Measurements from ENCODE around the gene CCDC88A. TPM values are rescaled to one million over a fixed set of nuclear protein-coding genes. Genes with fewer than 3 reads are reported as not detected.
"Not testable (repeated sequence)": the region's sequence is repeated elsewhere in the genome, so short reads cannot be mapped to it uniquely, and the experiment has no call there.

Gene CCDC88A, protein sequence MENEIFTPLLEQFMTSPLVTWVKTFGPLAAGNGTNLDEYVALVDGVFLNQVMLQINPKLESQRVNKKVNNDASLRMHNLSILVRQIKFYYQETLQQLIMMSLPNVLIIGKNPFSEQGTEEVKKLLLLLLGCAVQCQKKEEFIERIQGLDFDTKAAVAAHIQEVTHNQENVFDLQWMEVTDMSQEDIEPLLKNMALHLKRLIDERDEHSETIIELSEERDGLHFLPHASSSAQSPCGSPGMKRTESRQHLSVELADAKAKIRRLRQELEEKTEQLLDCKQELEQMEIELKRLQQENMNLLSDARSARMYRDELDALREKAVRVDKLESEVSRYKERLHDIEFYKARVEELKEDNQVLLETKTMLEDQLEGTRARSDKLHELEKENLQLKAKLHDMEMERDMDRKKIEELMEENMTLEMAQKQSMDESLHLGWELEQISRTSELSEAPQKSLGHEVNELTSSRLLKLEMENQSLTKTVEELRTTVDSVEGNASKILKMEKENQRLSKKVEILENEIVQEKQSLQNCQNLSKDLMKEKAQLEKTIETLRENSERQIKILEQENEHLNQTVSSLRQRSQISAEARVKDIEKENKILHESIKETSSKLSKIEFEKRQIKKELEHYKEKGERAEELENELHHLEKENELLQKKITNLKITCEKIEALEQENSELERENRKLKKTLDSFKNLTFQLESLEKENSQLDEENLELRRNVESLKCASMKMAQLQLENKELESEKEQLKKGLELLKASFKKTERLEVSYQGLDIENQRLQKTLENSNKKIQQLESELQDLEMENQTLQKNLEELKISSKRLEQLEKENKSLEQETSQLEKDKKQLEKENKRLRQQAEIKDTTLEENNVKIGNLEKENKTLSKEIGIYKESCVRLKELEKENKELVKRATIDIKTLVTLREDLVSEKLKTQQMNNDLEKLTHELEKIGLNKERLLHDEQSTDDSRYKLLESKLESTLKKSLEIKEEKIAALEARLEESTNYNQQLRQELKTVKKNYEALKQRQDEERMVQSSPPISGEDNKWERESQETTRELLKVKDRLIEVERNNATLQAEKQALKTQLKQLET (N-terminal part only)
- total RNA-seq, result 26.7 and 51.8 TPM in 2 replicates

DNA sequence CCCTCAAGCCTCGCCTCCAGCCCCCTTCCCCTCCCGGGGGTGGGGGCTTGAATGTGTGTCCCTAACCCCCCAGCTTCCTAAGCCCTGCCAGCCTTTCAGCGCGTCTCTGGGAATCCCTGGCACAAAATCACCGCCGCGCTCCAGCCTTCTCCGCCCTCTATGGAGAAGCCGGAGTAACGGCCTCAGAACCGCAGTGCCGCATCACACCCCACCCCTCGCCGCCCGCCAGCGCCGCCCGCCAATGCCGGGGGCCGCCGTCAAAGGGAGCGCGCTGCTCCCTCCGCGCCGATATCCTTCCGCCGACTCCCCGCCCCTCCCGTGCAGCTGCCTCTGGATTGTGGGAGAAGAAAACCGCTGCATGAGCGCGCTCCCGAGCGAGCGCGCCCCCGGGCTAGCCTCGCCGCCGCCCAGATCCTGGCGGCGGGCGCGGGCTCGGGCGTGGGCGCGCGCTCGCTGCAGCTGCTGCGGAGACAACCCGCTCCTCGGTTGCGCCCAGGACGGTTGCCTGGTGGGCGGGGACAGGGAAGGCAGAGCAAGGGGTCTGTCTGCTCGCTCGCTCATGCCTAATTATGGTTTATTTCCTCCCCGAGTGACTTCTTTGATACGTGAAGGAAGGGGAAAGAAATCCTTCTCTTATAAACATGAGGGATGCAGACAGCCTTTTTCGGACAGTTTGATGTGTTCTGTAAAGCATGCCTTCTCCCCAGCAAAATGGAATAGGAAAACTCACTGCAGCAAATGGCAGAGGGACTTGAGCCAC lies at the start of gene CCDC88A:
Gene CCDC88A, minus strand, starts transcription at position 178 of the 760 bp plus-strand sequence. CDS start 777 bp downstream, outside the sequence.
- peak; percentile 76 for DNase-seq (ENCODE audit: low read depth)

DNA sequence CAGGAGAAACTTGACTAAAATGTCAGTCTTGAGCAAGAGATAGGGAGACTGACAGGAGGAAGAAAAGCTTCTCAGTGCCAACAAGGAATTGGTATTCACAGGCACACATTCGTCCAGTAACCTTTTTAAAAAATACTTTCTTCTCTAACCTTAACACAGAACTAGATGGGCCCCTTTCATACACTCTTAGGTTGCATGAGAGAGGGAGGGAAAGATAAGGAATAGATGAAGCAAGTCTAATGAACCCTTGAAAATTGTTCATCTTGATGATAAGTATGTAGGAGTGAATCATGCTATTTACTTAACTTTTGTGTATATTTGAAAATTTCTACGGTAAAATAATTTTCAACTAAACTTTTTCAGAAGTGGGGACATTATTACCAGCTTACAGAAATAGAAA lies 42.0 kb upstream of the CCDC88A start:
- DNase-seq (ENCODE audit: low read depth), result no peak

DNA sequence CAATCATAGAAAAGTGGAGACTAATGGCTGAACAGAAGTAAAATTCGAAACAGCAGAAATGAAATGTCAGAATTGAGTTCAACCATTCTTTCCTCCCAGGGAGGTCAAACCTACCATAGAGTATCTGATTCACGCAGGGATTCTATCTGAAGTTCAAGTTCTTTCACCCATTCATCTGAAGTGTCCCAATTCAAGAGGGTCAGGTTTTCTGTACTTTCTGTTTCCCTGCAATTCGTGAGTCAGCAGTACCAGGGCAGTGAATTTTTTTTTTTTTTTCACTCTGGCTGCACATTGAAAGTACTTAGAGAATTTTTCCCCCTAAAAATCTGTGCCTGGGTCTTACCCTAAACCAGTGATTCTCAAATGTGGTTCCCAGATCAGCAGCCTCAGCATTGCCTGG lies 40.9 kb upstream of the CCDC88A start:
- DNase-seq (ENCODE audit: low read depth), result peak; percentile 86

DNA sequence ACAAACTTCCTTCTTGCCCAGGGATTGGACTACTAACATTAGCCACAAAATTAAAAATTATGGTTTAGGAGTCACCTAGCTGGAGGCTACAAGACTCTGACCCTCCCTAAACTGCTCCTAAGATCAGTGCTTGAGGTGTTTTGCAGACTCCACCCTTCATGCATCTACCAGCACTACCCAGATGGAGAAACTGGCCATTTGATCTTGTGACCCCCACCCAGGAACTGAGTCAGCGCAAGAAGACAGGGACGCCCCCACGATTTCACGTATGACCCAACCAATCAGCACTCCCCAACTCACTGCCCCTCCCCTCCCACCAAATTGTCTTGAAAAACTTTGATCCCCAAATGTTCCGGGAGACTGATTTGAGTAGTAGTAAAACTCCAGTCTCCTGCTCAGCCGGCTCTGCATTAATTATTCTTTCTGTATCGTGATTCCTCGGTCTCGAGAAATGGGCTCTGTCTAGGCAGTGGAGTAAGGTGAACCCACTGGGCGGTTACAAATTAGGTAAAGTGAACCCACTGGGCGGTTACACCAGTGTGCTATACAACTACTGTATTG lies 40.1 kb upstream of the CCDC88A start:
- peak; percentile 38 for DNase-seq (ENCODE audit: low read depth)

DNA sequence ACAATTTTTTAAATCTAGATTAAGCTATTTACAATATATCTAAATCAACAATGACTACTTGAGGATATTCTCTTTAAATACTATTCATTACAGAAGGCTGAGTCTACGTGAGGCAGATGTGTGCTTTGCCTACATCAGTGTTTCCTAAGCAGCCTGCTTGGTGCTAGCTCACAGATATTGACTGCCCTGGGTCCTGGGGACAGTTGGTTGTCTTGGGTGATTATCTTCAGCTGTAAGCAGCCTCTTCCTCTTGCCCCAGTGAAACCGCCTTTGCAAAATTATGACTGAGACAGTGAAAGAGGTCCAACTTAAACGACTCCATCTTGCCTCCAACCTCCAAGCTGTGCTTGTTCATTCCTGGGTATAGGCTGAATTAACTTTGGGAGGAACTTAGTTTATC lies 39.6 kb upstream of the CCDC88A start:
- no peak for DNase-seq (ENCODE audit: low read depth)

DNA sequence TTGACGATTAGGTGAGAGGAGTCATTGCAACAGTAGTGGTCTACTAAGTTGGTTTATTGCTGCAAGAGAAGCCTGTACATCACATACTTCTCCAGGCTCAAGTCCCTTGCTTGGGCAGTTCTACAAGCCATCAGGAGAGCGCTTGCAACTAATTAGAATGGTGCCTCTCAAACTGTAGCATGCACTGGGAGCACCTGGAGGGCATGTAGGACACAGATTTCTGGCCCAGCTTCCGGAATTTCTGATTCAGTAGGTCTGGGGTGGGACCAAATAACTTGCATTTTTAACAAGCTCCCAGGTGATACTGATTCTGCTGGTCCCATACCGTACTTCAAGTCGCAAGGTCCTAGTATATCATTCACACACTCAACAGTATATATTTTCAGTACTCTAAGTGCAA lies 34.5 kb upstream of the CCDC88A start:
- no peak for DNase-seq (ENCODE audit: low read depth)

DNA sequence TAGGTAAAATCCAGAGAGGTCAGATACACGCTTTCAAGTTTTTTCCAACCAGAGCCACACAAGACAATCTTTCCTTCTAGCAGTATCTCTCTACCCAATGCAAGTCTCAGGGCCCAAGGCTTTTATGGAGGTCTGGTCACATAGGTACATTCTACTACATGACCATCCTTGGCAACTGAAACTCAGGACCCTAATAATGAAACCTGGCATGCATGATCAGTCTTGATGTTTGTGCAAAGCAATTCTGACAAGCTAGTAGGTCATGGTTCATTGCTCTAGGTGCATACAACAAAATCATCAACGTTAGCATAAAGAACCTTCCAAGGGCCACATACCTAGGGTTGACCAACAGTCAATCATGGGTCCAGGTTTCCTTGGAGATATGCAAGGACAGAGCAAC lies 33.2 kb upstream of the CCDC88A start:
- DNase-seq (ENCODE audit: low read depth), result peak; percentile 29

DNA sequence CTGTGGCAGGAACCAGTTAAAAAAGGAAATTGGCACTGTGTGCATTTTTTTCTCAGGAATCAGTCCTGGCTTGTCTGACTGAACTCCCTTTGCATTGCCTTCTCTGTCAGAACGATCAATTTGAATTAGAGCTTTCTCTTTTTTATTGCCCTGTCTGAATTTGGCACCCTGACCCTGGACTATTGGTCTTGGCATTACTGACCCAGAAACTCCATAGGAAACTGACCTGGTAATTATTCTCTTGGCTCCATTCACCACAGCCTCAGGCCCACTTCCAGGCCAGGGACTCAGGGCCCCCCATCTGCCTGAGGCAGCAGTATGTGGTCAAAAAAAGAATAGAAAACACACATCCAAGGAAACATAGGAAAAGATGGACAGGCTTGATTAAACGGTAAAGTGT lies 32.0 kb upstream of the CCDC88A start:
- DNase-seq (ENCODE audit: low read depth), result no peak

DNA sequence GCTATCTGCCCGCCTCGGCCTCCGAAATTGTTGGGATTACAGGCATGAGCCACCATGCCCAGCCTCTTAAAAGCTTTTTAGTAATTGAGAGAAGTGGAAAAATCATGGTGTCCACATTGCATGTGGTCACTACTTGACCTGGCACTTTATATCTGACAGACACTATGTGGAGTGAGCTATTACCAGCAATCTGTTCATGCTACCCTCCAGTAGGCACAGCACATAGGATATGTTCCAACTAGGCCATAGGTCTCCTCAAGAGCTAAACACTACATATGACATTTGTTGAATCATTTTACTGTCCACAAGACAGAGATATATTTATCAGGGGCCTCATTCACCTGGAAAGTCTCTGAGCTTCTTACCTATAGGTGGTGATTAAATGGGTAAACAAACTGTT lies 30.4 kb upstream of the CCDC88A start:
- not testable (repeated sequence) for DNase-seq (ENCODE audit: low read depth)

DNA sequence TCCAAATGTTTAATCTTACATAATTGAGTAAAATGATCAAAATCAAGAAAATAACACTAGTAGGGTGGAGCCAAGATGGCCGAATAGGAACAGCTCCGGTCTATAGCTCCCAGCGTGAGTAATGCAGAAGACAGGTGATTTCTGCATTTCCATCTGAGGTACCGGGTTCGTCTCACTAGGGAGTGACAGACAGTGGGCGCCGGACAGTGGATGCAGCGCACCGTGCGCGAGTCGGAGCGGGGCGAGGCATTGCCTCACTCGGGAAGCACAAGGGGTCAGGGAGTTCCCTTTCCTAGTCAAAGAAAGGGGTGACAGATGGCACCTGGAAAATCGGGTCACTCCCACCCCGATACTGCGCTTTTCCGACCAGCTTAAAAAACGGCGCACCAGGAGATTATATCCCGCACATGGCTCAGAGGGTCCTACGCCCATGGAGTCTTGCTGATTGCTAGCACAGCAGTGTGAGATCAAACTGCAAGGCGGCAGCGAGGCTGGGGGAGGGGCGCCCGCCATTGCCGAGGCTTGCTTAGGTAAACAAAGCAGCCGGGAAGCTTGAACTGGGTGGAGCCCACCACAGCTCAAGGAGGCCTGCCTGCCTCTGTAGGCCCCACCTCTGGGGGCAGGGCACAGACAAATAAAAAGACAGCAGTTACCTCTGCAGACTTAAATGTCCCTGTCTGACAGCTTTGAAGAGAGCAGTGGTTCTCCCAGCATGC lies 22.5 kb upstream of the CCDC88A start:
- DNase-seq (ENCODE audit: low read depth), result not testable (repeated sequence)

DNA sequence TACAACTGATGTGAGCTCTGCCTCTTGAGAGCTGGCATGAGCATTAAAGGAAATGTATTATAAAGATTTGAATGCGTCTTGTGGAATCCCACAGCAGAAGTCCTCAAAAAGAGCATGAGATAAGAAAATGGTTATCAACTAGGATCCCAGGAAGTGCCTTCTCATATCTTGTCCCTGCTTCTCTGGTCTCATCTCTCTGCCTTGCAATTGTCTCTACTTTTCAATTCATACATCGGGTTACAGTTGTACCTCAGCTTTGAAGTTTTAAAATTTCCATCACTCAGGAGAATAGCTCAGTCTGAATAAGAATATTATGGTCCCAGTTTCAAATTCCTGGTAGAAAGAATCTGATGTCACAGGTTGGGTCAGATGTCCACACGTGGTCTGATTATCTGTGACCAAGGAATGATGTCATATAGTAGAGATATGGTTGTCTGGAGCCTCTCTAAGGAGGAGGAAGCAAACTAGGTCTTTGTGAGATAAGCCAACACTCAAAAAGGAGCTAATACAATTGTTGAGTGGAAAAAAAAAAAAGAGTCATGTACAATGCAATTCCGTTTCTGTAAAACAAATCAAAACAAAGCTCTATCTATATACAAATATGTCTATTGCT lies 21.7 kb upstream of the CCDC88A start:
- DNase-seq (ENCODE audit: low read depth), result no peak

DNA sequence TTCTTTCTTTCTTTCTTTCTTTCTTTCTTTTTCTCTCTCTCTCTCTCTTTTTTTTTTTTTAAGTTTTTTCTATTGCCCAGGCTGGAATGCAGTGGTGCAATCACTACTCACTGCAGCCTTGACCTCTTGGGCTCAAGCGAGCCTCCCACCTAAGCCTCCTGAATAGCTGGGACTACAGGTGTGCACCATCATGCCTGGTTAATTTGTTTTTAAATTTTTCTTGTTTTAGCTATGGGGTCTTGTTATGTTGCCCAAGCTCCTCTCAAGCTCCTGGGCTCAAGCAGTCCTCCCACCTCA lies 19.4 kb upstream of the CCDC88A start:
- DNase-seq (ENCODE audit: low read depth), result no peak

DNA sequence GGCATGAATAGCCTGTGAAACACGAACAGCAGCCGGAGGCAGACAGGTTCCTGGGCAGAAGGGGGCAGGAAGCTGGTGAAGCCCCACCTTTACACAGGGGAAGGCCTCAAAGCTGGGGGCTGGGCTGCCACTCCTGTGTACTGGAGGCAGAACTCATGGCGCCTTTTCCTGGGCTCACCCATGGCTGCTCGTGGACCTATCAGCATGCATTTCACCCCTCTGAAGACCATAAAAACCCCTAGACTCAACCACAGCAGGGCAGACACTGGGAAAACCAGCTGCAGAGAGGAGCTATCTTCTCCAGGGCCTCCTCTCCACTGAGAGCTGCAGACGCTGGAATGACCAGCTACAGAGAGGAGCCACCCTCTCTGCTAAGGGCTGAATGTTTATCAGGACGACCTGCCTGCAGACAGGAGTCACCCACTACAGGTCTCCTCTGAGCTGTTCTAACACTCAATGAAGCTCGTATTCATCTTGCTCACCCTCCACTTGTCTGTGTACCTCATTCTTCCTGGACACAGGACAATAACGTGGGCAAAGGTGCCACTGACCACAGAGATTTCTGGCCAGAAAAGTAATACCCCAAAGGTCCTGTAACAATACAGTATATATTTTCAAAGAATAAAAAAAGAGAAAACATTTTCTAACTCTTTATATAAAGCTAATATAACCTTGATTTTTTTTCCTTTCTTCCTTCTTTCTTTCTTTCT lies 18.9 kb upstream of the CCDC88A start:
- no peak for DNase-seq (ENCODE audit: low read depth)

DNA sequence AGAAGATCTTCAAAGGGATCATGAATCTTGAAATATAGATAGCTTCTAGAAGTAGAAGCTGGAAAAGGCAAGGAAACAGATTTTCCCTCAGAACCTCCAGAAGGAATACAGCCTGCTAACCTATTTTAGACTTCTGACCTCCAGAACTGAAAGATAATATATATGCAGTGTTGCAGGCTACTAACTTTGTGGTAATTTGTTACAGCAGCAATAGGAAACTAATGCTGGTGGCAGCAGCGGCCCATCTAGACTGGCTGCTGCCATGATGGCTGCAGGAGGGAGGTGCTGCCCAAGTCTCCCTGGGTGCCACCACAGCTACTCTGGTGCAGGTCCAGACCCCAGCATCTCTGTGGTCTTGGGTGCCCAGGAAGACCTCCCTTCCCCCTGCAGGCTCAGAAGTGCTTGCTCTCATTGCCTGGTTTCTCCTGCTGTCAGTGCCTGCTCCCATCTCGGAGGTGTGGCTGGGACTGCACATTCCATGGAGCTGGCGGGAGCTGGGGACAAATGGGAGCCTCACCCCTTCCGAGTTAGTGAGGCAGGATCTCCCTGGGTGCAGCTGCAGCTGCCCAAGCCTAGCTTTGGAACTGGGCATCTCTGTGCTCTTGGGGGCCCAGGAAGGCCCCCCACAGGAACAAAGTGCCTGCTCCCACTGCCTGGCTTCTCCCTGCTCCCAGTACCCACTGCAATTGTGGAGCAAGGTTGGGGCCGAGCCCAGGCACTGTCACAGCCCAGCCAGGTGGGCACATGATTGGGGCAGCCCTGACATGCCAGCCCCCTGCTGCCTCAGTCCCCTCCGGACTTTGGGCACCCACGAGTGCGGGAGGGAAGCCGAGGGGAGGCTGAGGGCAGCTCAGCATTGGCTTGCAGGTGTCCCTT lies 18.1 kb upstream of the CCDC88A start:
- no peak for DNase-seq (ENCODE audit: low read depth)

DNA sequence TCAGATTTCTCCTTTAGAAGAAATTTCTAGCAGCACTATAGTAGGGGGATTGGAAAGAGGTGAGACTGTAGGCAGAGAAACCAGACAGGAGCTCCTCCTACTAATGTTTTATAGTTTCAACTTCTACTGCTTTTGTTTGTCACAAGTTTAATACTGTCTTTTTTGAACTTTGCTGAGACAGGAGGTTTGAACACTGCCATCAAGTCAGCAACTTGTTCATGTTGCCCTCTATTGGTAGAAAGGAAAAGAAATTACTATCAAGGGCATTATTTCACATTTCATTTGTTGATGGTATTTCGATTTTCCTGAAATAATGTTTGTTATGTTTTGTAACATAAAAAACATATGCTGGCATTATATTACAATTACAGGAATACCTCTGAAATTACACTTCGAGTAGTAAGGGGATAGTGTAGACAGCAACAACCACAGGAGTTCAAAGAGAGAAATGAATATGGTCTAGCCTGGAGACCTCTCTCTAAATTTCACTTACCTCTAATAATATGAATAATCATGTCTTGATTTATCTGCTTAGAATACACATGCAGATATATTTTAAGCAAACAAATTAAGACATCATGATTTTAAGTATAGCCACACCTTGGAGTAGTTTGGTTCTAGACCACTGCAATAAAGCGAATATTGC lies 12.4 kb upstream of the CCDC88A start:
- DNase-seq (ENCODE audit: low read depth), result peak; percentile 60

DNA sequence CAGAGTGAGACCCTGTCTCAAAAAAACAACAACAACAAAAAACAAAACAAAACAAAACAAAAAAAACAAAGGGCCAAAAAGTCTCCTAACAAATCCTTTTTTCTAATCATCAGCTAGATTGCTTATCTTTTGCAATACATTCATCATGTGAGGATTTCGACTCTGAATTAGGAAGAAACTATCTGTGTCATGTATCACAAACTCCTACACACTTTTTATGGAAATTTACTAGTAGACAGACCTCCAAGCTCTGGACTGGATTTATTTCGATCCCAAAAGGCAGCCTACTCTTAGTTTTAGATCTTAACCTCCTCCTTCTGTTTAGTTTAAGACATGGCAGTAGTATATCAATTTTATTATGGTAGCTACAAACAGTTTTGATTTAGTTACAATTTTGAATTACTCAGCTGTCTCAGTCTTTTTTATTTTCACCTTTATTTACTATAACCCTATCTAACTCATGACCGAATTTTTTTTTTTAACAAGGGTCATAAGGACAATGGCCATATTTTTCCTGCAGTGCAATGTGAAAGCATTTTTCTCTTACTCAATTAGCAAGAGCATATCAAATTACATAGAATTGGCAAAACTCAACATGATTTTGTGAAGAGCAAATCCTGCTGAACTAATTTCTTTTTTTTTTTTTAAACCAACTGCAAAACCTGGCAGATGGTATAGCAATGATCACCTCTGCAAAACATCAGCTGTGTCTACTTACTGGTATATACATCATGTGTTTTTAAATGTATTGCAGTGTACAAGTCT lies 10.7 kb upstream of the CCDC88A start:
- no peak for DNase-seq (ENCODE audit: low read depth)

DNA sequence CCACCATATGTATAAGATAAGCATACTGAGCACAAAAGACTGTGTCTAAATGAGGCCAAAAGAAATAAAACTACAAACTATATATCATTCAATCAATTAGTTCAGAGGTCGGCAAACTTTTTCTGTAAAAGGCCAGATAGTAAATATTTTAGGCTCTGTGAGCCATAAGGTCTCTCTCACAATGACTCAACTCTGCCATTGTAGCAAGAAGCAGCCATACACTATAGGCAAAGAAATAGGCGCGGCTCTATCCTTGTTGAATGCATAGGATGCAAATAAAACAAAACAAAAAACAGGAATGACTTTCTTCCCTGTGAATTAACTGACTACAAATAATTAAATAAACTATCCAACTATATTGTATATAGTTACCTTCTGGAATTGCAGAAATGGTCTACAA lies 8.6 kb upstream of the CCDC88A start:
- no peak for DNase-seq (ENCODE audit: low read depth)

DNA sequence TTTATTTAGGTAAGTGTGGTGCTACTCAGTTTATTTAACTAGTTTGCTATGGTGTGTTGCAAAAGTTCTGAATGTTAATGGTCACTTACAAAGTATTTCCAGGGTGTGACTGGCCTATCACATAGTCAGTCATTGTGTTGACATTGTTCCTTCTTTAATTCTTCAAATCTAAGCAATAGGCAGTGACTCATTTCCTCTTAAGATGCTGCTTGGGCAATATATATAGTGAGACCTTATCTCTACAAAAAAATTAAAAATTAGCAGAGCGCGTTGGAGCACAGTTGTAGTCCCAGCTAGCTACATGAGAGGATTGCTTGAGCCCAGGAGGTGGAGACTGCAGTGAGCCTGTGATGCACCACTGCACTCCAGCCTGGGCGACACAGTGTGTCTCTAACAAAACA lies 5.8 kb upstream of the CCDC88A start:
- peak; percentile 95 for DNase-seq (ENCODE audit: low read depth)

Data from renal cortical epithelial cell (primary cell).